T47D (cell line): Measurements from ENCODE around the gene KCNS1.

Source experiments
- DNase-seq, 2 experiments: peaks; one replicate each; pipeline versions ENCODE4 v3.0.0 to v3.0.0-alpha.2; 2011 to 2012; ENCODE audit warnings: low read depth in 1 of 2, low spot score in 1 of 2
- JUND ChIP-seq: IDR thresholded peaks from 2 replicates; pipeline ENCODE4 v1.6.1; 2012; ENCODE audit warnings: low read depth
- in situ Hi-C: cut with HindIII; loops from 2 replicates; pipeline ENCODE4 v1.10.0; 2016; ENCODE audit warnings: low sequenced_read_pairs, low pct_unique_long_range_greater_than_20kb

The KCNS1 gene

GRCh38 chr20:45098103-45098773, 2.7 kb downstream of the KCNS1 start:
- in situ Hi-C loops: no loop called here
- TF ChIP-seq JUND: no peak
- DNase-seq: no peak

GRCh38 chr20:45097485-45098102, 3.3 kb downstream of the KCNS1 start:
- in situ Hi-C loops: no loop called here
- no peak for TF ChIP-seq JUND

DNA sequence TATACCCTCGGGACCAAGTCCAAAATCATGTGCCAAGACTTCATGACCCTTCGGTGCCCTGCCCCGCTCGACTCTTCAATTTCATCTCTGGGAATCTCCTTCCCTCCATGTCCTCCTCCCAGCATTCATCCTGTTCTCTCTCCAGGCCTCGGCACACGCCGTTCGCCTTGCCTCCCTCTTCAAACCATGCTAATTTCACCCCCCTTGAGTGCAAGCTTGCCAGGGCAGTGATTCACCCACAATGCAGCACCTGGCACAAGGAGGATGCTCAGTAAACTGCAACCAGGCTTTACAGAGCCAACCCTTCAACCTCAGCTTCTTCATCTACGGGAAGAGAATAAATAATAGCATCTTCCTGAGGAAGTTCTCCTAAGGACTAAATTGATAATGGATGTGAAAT, 4.1 kb downstream of the KCNS1 start:
- peak in 1 of 2 experiments; percentile 49 for DNase-seq
- no peak for TF ChIP-seq JUND
- in situ Hi-C loops: no loop called here

More at GRCh38 chr20:45097485-45098102, 3.3 kb downstream of the KCNS1 start:
- no peak for DNase-seq

GRCh38 chr20:45095805-45096238, 5.1 kb downstream of the KCNS1 start:
- in situ Hi-C loops: no loop called here
- no peak for TF ChIP-seq JUND
- DNase-seq: peak; percentile 83 to 97

- TF ChIP-seq JUND: no peak
- no peak for DNase-seq
- in situ Hi-C loops: no loop called here
Observed at GRCh38 chr20:45094864-45095574, 5.9 kb downstream of the KCNS1 start.

- TF ChIP-seq JUND: no peak
- in situ Hi-C loops: no loop called here
- DNase-seq: no peak
Observed at GRCh38 chr20:45094201-45094600, 6.7 kb downstream of the KCNS1 start.

GRCh38 chr20:45092898-45093297, 8.0 kb downstream of the KCNS1 start:
- TF ChIP-seq JUND: no peak
- in situ Hi-C loops: no loop called here

DNA sequence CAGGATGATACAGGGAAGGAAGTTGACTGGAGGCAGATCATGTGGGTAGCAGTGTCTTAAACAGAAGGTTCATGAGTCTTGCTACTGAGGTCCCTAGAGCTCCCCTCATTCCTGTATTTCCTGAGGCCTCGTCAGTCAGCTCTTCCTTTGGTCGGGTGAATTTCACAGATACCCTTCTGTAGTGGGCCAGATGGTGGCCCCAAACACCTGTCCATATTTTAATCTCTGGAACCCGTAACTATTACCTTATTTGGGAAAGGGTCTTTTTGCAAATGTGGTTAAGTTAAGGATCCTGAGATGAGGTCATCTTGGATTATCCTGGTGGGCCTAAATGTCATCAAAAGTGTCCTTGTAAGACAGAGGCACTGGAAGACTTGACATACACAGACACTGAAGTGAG, 9.6 kb downstream of the KCNS1 start:
- no peak for DNase-seq
- in situ Hi-C loops: no loop called here
- no peak for TF ChIP-seq JUND

More at GRCh38 chr20:45092898-45093297, 8.0 kb downstream of the KCNS1 start:
- no peak for DNase-seq

DNA sequence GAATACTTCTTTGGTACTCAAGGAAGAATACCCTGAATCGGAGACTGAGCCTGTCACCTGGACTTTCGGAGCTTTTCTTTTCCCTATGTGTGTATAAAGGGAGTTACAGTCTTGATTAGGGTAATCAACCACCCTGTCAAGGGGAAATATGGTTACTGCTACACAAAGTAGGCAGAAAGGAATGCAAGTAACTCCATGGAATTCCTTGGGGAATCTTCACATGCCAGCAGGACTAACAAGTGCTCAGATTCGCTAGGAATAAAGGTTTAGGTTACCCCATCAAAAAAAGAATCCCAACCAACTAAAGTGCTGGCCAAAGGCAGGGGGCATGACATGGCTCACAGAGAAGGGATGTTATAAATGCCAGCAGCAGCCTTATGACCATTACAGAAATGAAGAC, 10.4 kb downstream of the KCNS1 start:
- DNase-seq: no peak
- in situ Hi-C loops: no loop called here
- no peak for TF ChIP-seq JUND

DNA sequence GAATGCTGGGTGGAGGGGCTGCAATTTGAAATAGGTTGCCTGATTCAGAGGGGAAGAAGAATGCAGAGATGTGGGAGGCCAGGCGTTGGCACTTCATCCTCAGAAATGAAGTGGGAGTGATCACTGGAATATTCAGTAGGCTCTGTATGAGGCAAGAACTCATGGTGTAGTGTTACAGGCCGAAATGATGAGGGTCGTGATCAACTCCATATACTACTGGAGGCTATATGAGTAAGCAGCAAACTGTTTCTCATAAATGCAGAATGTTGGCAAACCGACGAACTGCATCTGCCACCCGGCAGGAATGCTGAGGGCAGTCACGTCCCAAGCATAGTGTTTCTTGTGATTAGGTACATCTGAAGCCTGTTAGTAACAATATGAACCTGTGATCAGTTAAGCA, 12.7 kb downstream of the KCNS1 start:
- DNase-seq: no peak
- no peak for TF ChIP-seq JUND
- in situ Hi-C loops: no loop called here

- in situ Hi-C loops: no loop called here
- DNase-seq: no peak
- no peak for TF ChIP-seq JUND
Observed at GRCh38 chr20:45087814-45088213, 13.1 kb downstream of the KCNS1 start.

- in situ Hi-C loops: no loop called here
- no peak for TF ChIP-seq JUND
- DNase-seq: no peak
Observed at GRCh38 chr20:45087097-45087790, 13.7 kb downstream of the KCNS1 start.
